PFSK-1 (cell line): ENCODE data around the gene MST1R. TPM values are rescaled to one million over a fixed set of nuclear protein-coding genes. Genes with fewer than 3 reads are reported as not detected.

Experiments used
- FOXP2 ChIP-seq: optimal IDR thresholded peaks from 2 replicates; pipeline ENCODE3; 2011; ENCODE audit warnings: borderline replicate concordance, control low read depth, inconsistent platforms; ENCODE audit not compliant: insufficient read depth; ENCODE audit errors: extremely low read length, extremely low read depth
- POLR2AphosphoS5 ChIP-seq: IDR thresholded peaks from 2 replicates; pipeline ENCODE4 v1.6.1; 2012; ENCODE audit warnings: low read depth, mild to moderate bottlenecking, control low read depth, low read length, moderate library complexity
- SIN3A ChIP-seq: IDR thresholded peaks from 2 replicates; pipeline ENCODE4 v1.6.1; 2012; ENCODE audit warnings: mild to moderate bottlenecking, low read length, moderate library complexity, borderline replicate concordance; ENCODE audit not compliant: insufficient read depth
- TAF1 ChIP-seq: IDR thresholded peaks from 2 replicates; pipeline ENCODE4 v1.6.1; 2012; ENCODE audit warnings: low read length, control low read depth, borderline replicate concordance; ENCODE audit not compliant: insufficient read depth
- polyA plus RNA-seq: library from polyadenylated mRNA; unstranded; fragments of >200 nt; gene quantifications from one replicate; pipeline ENCODE4 v1.2.1, GENCODE V29; 2012; ENCODE audit warnings: low read depth, missing spikeins; ENCODE audit not compliant: insufficient read length
- TF ChIP-seq, protein P1 (sequence below), 2 experiments: IDR thresholded peaks; 2 replicates each; pipeline versions ENCODE4 v1.6.1 to v1.8.0; 2011 to 2012; ENCODE audit warnings: low read depth in 2 of 2, low read length in 2 of 2, control low read depth in 1 of 2, inconsistent platforms in 1 of 2, mild to moderate bottlenecking in 1 of 2, moderate library complexity in 1 of 2; ENCODE audit not compliant: insufficient read depth in 1 of 2

MST1R gene
- polyA plus RNA-seq = not detected

GRCh38 chr3:49903451-49904424, at the start of gene MST1R:
Gene MST1R, minus strand, starts transcription at chr3:49903873. Its CDS starts 264 bp downstream, at chr3:49903609.
- TF ChIP-seq, protein P1, sequence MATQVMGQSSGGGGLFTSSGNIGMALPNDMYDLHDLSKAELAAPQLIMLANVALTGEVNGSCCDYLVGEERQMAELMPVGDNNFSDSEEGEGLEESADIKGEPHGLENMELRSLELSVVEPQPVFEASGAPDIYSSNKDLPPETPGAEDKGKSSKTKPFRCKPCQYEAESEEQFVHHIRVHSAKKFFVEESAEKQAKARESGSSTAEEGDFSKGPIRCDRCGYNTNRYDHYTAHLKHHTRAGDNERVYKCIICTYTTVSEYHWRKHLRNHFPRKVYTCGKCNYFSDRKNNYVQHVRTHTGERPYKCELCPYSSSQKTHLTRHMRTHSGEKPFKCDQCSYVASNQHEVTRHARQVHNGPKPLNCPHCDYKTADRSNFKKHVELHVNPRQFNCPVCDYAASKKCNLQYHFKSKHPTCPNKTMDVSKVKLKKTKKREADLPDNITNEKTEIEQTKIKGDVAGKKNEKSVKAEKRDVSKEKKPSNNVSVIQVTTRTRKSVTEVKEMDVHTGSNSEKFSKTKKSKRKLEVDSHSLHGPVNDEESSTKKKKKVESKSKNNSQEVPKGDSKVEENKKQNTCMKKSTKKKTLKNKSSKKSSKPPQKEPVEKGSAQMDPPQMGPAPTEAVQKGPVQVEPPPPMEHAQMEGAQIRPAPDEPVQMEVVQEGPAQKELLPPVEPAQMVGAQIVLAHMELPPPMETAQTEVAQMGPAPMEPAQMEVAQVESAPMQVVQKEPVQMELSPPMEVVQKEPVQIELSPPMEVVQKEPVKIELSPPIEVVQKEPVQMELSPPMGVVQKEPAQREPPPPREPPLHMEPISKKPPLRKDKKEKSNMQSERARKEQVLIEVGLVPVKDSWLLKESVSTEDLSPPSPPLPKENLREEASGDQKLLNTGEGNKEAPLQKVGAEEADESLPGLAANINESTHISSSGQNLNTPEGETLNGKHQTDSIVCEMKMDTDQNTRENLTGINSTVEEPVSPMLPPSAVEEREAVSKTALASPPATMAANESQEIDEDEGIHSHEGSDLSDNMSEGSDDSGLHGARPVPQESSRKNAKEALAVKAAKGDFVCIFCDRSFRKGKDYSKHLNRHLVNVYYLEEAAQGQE (IDR thresholded peaks at IDR 0.05; ENCODE audit: insufficient read depth in 1 of 2, low read depth in 2 of 2, low read length in 2 of 2) = no peak
- TF ChIP-seq SIN3A = no peak
- no peak for TF ChIP-seq FOXP2
- TF ChIP-seq POLR2AphosphoS5 = no peak
- no peak for TF ChIP-seq TAF1

DNA sequence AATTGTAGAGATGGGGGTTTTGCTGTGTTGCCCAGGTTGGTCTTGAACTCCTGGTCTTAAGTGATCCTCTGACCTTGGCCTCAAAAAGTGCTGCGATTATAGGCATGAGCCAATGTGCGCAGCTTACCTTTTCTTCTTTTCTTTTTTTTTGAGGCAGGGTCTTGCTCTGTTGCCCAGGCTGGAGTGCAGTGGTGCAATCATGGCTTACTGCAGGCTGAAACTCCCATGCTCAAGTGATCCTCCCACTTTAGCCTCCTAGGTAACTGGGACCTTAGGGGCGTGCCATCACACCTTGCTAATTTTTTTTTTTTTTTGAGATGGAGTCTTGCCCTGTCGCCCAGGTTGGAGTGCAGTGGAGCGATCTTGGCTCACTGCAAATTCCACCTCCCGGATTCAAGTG, 49.3 kb upstream of the MST1R start:
- TF ChIP-seq, protein P1 (IDR thresholded peaks at IDR 0.05; ENCODE audit: insufficient read depth in 1 of 2, low read depth in 2 of 2, low read length in 2 of 2) = no peak
- TF ChIP-seq FOXP2 (no peak), POLR2AphosphoS5 (no peak), TAF1 (no peak), SIN3A (no peak)

- TF ChIP-seq, protein P1 (IDR thresholded peaks at IDR 0.05; ENCODE audit: insufficient read depth in 1 of 2, low read depth in 2 of 2, low read length in 2 of 2) = no peak
- TF ChIP-seq POLR2AphosphoS5 (no peak), TAF1 (no peak), SIN3A (no peak), FOXP2 (no peak)
Observed at GRCh38 chr3:49942651-49943050, 39.0 kb upstream of the MST1R start.

- TF ChIP-seq TAF1 = no peak
- TF ChIP-seq, protein P1 (IDR thresholded peaks at IDR 0.05; ENCODE audit: insufficient read depth in 1 of 2, low read depth in 2 of 2, low read length in 2 of 2) = no peak
- no peak for TF ChIP-seq FOXP2
- no peak for TF ChIP-seq SIN3A
- no peak for TF ChIP-seq POLR2AphosphoS5
Observed at GRCh38 chr3:49940667-49941249, 37.1 kb upstream of the MST1R start.
